K562 (cell line): Measurements from ENCODE around the gene NUP62CL. TPM values are rescaled to one million over a fixed set of nuclear protein-coding genes. Genes with fewer than 3 reads are reported as not detected.

Experiments used
- ATAC-seq: fragments of 200-7000 bp; cut with Tn5 transposase; 3 replicates; pipeline ENCODE4 v1.9.1; 2020; ENCODE audit warnings: moderate library complexity
- BruUV-seq: library from RNA; stranded (reverse); fragments of 400-500 nt; replicated peaks from 2 replicates; lab custom pipeline; 2021; lab: Mats Ljungman, UMichigan
- CTCF ChIA-PET: fragments of 300-600 bp; formaldehyde crosslinking; extraction: SDS; loops from one replicate; lab custom pipeline; 2021; ENCODE audit warnings: low intra/inter-chr PET ratio; lab: Yijun Ruan, JAX
- POLR2A ChIA-PET: fragments of 300-600, 350-650 bp; sonication (Branson Sonifier 250); formaldehyde crosslinking; extraction: SDS; loops from one replicate; lab custom pipeline; 2021; ENCODE audit warnings: antibody characterized with exemption, inconsistent platforms; lab: Yijun Ruan, JAX
- DNase-seq, 4 experiments: peaks; one replicate each; pipeline versions ENCODE4 v3.0.0 to v3.0.0-alpha.2; 2011 to 2018; ENCODE audit warnings: low spot score in 3 of 4, mixed read lengths in 3 of 4; ENCODE audit errors: extremely low read depth in 1 of 4
- FAIRE-seq: peaks from 2 replicates; lab custom pipeline; 2011; peaks lifted over from hg19 to GRCh38; lab: Jason Lieb, UNC
- H2AFZ ChIP-seq: 2 replicates; pipeline ENCODE4 v1.6.0; 2011; ENCODE audit warnings: low read depth, low read length, control low read depth, inconsistent platforms
- H3K27ac ChIP-seq: fragments of 200-600 bp; 3 replicates; pipeline ENCODE4 v1.8.0; 2011; ENCODE audit warnings: low read depth, mild to moderate bottlenecking, control low read depth, inconsistent platforms, low read length, moderate library complexity, mixed read lengths; ENCODE audit errors: extremely low read depth
- H3K27me3 ChIP-seq, 2 experiments: fragments of 300-600 bp in 1 of 2; 2 replicates in 1 of 2; 3 replicates in 1 of 2; pipeline versions ENCODE4 v1.6.0 to v1.8.0; 2011; ENCODE audit warnings: inconsistent platforms in 2 of 2, low read length in 2 of 2, mild to moderate bottlenecking in 1 of 2, mixed read lengths in 1 of 2, moderate library complexity in 1 of 2; ENCODE audit not compliant: control insufficient read depth in 2 of 2, insufficient read depth in 2 of 2
- H3K36me3 ChIP-seq: fragments of 300-600 bp; 3 replicates; pipeline ENCODE4 v1.8.0; 2011; ENCODE audit warnings: mild to moderate bottlenecking, low read length, inconsistent platforms; ENCODE audit not compliant: control insufficient read depth, insufficient read depth
- H3K4me1 ChIP-seq, 2 experiments: fragments of 200-600 bp in 1 of 2; replicated peaks in 1 of 2; 2 replicates in 1 of 2; 3 replicates in 1 of 2; pipeline versions ENCODE4 v1.5.1 to v1.8.0; 2011; ENCODE audit warnings: inconsistent platforms in 2 of 2, low read length in 2 of 2, mild to moderate bottlenecking in 1 of 2, mixed read lengths in 1 of 2, moderate library complexity in 1 of 2; ENCODE audit not compliant: control insufficient read depth in 2 of 2, insufficient read depth in 2 of 2
- H3K4me2 ChIP-seq: 2 replicates; pipeline ENCODE4 v1.6.1; 2011; ENCODE audit warnings: low read length, control low read depth, inconsistent platforms, mixed read lengths; ENCODE audit not compliant: insufficient read depth
- H3K4me3 ChIP-seq: fragments of 200-600 bp; sonication (generic), shearing (Covaris generic); 2 replicates; pipeline ENCODE4 v1.5.1; 2016; ENCODE audit warnings: control low read depth, inconsistent platforms
- H3K79me2 ChIP-seq: fragments of 200-600 bp; 3 replicates; pipeline ENCODE4 v1.8.0; 2011; ENCODE audit warnings: low read length, inconsistent platforms; ENCODE audit not compliant: control insufficient read depth, insufficient read depth
- H3K9ac ChIP-seq, 2 experiments: 2 replicates each; pipeline versions ENCODE4 v1.6.0 to v1.6.1; 2011; ENCODE audit warnings: low read depth in 2 of 2, low read length in 2 of 2, control low read depth in 1 of 2, inconsistent platforms in 1 of 2, mild to moderate bottlenecking in 1 of 2, mixed read lengths in 1 of 2; ENCODE audit not compliant: insufficient read depth in 1 of 2
- H3K9me1 ChIP-seq: one replicate; pipeline ENCODE4 v1.6.0; 2011; ENCODE audit warnings: inconsistent platforms, mild to moderate bottlenecking, low read length, moderate library complexity; ENCODE audit not compliant: control insufficient read depth, insufficient read depth
- H3K9me3 ChIP-seq: replicated peaks from 2 replicates; pipeline ENCODE4 v1.5.1; 2011; ENCODE audit warnings: low read depth, low read length, inconsistent platforms; ENCODE audit not compliant: control insufficient read depth, insufficient read depth
- H4K20me1 ChIP-seq: replicated peaks from 2 replicates; pipeline ENCODE4 v1.6.1; 2011; ENCODE audit warnings: low read length, inconsistent platforms, mixed read lengths; ENCODE audit not compliant: control insufficient read depth, insufficient read depth
- WGBS: fragments of 100-300 bp; shearing (Covaris generic); methylation state at CpG from one replicate; pipeline ENCODE4 v1.1.6; 2016; ENCODE audit warnings: low coverage, mixed read lengths; ENCODE audit not compliant: insufficient coverage; ENCODE audit errors: missing lambda C conversion rate; 5-methylcytosine and 5-hydroxymethylcytosine counted together
- in situ Hi-C: fragments of 300-500 bp; cut with MboI; formaldehyde crosslinking; loops from 4 replicates; pipeline ENCODE4 v1.15.0; 2018; ENCODE audit warnings: inconsistent platforms, mixed read lengths
- intact Hi-C: fragments of 100-400 bp; cut with micrococcal nuclease; formaldehyde crosslinking; loops from 2 replicates; pipeline ENCODE4 v1.14.2; 2022
- polyA plus RNA-seq, 8 experiments: library from polyadenylated mRNA; depleted of rRNA in 4 of 8; stranded (reverse) in 5 of 8; unstranded in 3 of 8; fragments of >200 nt; fragmentation: Nextera tagmentation in 2 of 8; fragmentation: Illumina TruSeq in 1 of 8; extraction: Ambion mirVana in 2 of 8; extraction: Trizol in 1 of 8; gene quantifications; 2 replicates each; pipeline versions ENCODE4 v1.2.1 to v1.2.3, GENCODE V29; 2011 to 2014; ENCODE audit warnings: inconsistent platforms in 1 of 8, missing spikeins in 1 of 8
- total RNA-seq, 7 experiments: library from RNA; depleted of rRNA in 6 of 7; stranded (reverse); fragments of >200 nt in 6 of 7; fragmentation: Illumina TruSeq in 2 of 7; extraction: Trizol in 2 of 7; gene quantifications; 2 replicates each; pipeline versions ENCODE4 v1.2.1 to v1.2.3, GENCODE V29; 2011 to 2021; ENCODE audit warnings: low replicate concordance in 1 of 7
- TF ChIP-seq, protein P1 (sequence below): fragments of 250-450 bp; sonication (Bioruptor Pico); IDR thresholded peaks from 2 replicates; pipeline ENCODE4 v1.5.0; 2020; ENCODE audit warnings: mild to moderate bottlenecking, borderline replicate concordance
- TF ChIP-seq, protein P2 (sequence below): sonication (generic); formaldehyde crosslinking; IDR thresholded peaks from 2 replicates; pipeline ENCODE4 v1.8.0; 2022; ENCODE audit warnings: mild to moderate bottlenecking, missing genetic modification reagents
- TF ChIP-seq, protein P3 (sequence below): fragments of 250-450 bp; sonication (Bioruptor Pico); IDR thresholded peaks from 2 replicates; pipeline ENCODE4 v1.4.0; 2020

Gene NUP62CL
- total and polyA plus RNA-seq, 9 of the 15 experiments (the other 6 are each of a cell fraction or from before 2014, with no cell fraction given): 29.7 to 101 (median 42.7) TPM

DNA sequence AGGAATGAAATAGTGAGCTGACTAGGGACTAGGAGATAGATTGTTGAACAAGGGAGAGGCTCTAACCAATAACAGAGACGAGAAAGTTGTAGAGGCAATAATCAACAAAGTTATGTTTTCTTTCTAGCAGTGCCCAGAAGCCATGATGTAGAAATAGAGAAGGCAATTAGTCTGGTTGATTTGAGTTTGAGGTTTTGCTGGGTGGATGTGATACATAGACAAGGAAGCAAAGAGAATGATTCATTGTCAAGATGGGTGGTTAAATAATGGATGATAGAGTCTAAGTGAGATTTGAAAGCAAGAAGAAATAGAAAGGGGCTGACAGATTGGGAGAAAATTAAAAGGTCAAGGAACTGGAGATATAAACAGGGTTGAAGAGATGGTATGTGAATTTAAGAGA, 98.8 kb downstream of the NUP62CL start:
- Histone ChIP-seq H3K9me1 (no peaks in the 10 kb centered on the region), H3K9me3 (no peaks in the 10 kb centered on the region), H3K79me2 (peaks cover 5% of the 10 kb centered on the region; the same call in 2 of the 3 replicates), H3K27me3 (no peaks in the 10 kb centered on the region), H3K27ac (no peak overlapping the region), H3K9ac (no peak overlapping the region), H3K4me1 (no peaks in the 10 kb centered on the region), H3K4me3 (no peak overlapping the region), H4K20me1 (no peaks in the 10 kb centered on the region)
- POLR2A ChIA-PET: interaction anchor here (0.8 kb wide), 1 partner anchor 206 kb away, joined by 3 read pairs; no protein-coding TSS in a partner anchor
- in situ Hi-C loops: no loop called here
- intact Hi-C loops: no loop called here
- 100% methylated on average over 1 of the region's 1 CpG for WGBS
- TF ChIP-seq, protein P1, sequence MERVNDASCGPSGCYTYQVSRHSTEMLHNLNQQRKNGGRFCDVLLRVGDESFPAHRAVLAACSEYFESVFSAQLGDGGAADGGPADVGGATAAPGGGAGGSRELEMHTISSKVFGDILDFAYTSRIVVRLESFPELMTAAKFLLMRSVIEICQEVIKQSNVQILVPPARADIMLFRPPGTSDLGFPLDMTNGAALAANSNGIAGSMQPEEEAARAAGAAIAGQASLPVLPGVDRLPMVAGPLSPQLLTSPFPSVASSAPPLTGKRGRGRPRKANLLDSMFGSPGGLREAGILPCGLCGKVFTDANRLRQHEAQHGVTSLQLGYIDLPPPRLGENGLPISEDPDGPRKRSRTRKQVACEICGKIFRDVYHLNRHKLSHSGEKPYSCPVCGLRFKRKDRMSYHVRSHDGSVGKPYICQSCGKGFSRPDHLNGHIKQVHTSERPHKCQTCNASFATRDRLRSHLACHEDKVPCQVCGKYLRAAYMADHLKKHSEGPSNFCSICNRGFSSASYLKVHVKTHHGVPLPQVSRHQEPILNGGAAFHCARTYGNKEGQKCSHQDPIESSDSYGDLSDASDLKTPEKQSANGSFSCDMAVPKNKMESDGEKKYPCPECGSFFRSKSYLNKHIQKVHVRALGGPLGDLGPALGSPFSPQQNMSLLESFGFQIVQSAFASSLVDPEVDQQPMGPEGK: no peak
- TF ChIP-seq, protein P2, sequence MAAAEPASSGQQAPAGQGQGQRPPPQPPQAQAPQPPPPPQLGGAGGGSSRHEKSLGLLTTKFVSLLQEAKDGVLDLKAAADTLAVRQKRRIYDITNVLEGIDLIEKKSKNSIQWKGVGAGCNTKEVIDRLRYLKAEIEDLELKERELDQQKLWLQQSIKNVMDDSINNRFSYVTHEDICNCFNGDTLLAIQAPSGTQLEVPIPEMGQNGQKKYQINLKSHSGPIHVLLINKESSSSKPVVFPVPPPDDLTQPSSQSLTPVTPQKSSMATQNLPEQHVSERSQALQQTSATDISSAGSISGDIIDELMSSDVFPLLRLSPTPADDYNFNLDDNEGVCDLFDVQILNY (CRISPR knock-in tag): no peak
- TF ChIP-seq, protein P3, sequence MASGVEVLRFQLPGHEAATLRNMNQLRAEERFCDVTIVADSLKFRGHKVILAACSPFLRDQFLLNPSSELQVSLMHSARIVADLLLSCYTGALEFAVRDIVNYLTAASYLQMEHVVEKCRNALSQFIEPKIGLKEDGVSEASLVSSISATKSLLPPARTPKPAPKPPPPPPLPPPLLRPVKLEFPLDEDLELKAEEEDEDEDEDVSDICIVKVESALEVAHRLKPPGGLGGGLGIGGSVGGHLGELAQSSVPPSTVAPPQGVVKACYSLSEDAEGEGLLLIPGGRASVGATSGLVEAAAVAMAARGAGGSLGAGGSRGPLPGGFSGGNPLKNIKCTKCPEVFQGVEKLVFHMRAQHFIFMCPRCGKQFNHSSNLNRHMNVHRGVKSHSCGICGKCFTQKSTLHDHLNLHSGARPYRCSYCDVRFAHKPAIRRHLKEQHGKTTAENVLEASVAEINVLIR (CRISPR knock-in tag): no peak
- TF ChIP-seq, all 486 proteins: peak for 0
- Histone ChIP-seq H3K36me3 (peaks cover 54% of the 10 kb centered on the region; the same call in 2 of the 3 replicates), H2AFZ (no peak overlapping the region), H3K4me2 (no peak overlapping the region)
- ATAC-seq (no peak), FAIRE-seq (no peak), DNase-seq (no peak)
- CTCF ChIA-PET: no interaction called here
- no TSS peak for BruUV-seq
